Kidney tubule cell (primary cell): ENCODE measurements around the gene CDADC1.

ENCODE experiments used
- DNase-seq: peaks from one replicate; pipeline ENCODE4 v3.0.0-alpha.2; 2018; ENCODE audit warnings: low spot score

The CDADC1 gene

GRCh38 chr13:49295244-49295643 is 47.5 kb downstream of the CDADC1 start:
- no peak for DNase-seq

- no peak for DNase-seq
These were observed 48.9 kb downstream of the CDADC1 start for GRCh38 chr13:49296659-49297058.

- no peak for DNase-seq
These were observed 49.6 kb downstream of the CDADC1 start for GRCh38 chr13:49297338-49297737.

- DNase-seq: no peak
These were observed 50.7 kb downstream of the CDADC1 start for GRCh38 chr13:49298416-49298815.

- no peak for DNase-seq
These were observed 51.3 kb downstream of the CDADC1 start for GRCh38 chr13:49298903-49299605.

GRCh38 chr13:49300276-49300675 is 52.6 kb downstream of the CDADC1 start:
- no peak for DNase-seq

GRCh38 chr13:49300739-49301589 is 53.2 kb downstream of the CDADC1 start:
- DNase-seq: peak; percentile 79

GRCh38 chr13:49302222-49302621 is 54.5 kb downstream of the CDADC1 start:
- no peak for DNase-seq

- DNase-seq: no peak
These were observed 55.1 kb downstream of the CDADC1 start for GRCh38 chr13:49302817-49303216.

GRCh38 chr13:49303533-49304252 is 56.0 kb downstream of the CDADC1 start:
- peak; percentile 65 for DNase-seq

- DNase-seq: no peak
These were observed 56.6 kb downstream of the CDADC1 start for GRCh38 chr13:49304356-49304755.

- DNase-seq: no peak
These were observed 57.3 kb downstream of the CDADC1 start for GRCh38 chr13:49304763-49305700.

GRCh38 chr13:49305792-49306425 is 58.2 kb downstream of the CDADC1 start:
- no peak for DNase-seq

GRCh38 chr13:49307365-49307764 is 59.6 kb downstream of the CDADC1 start:
- no peak for DNase-seq

GRCh38 chr13:49308097-49308875 is 60.6 kb downstream of the CDADC1 start:
- no peak for DNase-seq

GRCh38 chr13:49308921-49309408 is 61.2 kb downstream of the CDADC1 start:
- peak; percentile 21 for DNase-seq

GRCh38 chr13:49310251-49310650 is 62.5 kb downstream of the CDADC1 start:
- no peak for DNase-seq

- DNase-seq: no peak
These were observed 64.1 kb downstream of the CDADC1 start for GRCh38 chr13:49311816-49312215.

- peak; percentile 69 for DNase-seq
These were observed 66.7 kb downstream of the CDADC1 start for GRCh38 chr13:49314344-49314882.
